GM12878 (cell line): ENCODE results near the gene IFNLR1.

Experiments
- CEBPB ChIP-seq, 2 experiments: fragments of 150-350 bp in 1 of 2; IDR thresholded peaks; 2 replicates each; pipeline ENCODE4 v1.6.1; 2012 to 2014; ENCODE audit warnings: low read depth in 2 of 2, low read length in 2 of 2, borderline replicate concordance in 1 of 2, inconsistent platforms in 1 of 2
- CTCF ChIP-seq, 3 experiments: IDR thresholded peaks in 2 of 3; conservative IDR thresholded peaks in 1 of 3; 2 replicates each; pipeline ENCODE4 v1.5.1; 2011; ENCODE audit warnings: low read depth in 3 of 3, low read length in 3 of 3, mild to moderate bottlenecking in 3 of 3, control low read depth in 2 of 3, moderate library complexity in 2 of 3, inconsistent platforms in 1 of 3, mixed read lengths in 1 of 3; ENCODE audit not compliant: control insufficient read depth in 2 of 3, insufficient read depth in 1 of 3; ENCODE audit errors: extremely low read depth in 1 of 3
- POLR2AphosphoS5 ChIP-seq: IDR thresholded peaks from 2 replicates; pipeline ENCODE4 v1.6.1; 2011; ENCODE audit warnings: mild to moderate bottlenecking, low read length, inconsistent platforms
- ZNF274 ChIP-seq: IDR thresholded peaks from one replicate; pipeline ENCODE4 v1.8.0; 2011; ENCODE audit not compliant: insufficient read length, insufficient read depth

GRCh38 chr1:24134376-24134775 is 52.7 kb downstream of the IFNLR1 start:
- TF ChIP-seq CTCF (IDR thresholded peaks at IDR 0.05 in 2 of 3, conservative IDR thresholded peaks at IDR 0.05 in 1 of 3; ENCODE audit: control insufficient read depth in 2 of 3, extremely low read depth in 1 of 3, insufficient read depth in 1 of 3, low read depth in 3 of 3, low read length in 3 of 3) (no peak), ZNF274 (no peak), CEBPB (IDR thresholded peaks at IDR 0.05; ENCODE audit: borderline replicate concordance in 1 of 2, low read depth in 2 of 2, low read length in 2 of 2) (no peak), POLR2AphosphoS5 (no peak)
